ENCODE measurements around the gene KRTAP3-1.
"Not testable (repeated sequence)": the region's sequence is repeated elsewhere in the genome, so short reads cannot be mapped to it uniquely, and the experiment has no call there.

The KRTAP3-1 gene

GRCh38 chr17:41008811-41009210 is at the start of gene KRTAP3-1:
KRTAP3-1 (minus strand) TSS chr17:41009128; CDS start chr17:41009074, 54 bp downstream.
- no peak for DNase-seq (ENCODE audit: low spot score)

- no peak for DNase-seq (ENCODE audit: low spot score)
Measured at GRCh38 chr17:41057547-41057946, 48.6 kb upstream of the KRTAP3-1 start.

GRCh38 chr17:41055130-41055529 is 46.2 kb upstream of the KRTAP3-1 start, which contains the start of gene KRTAP2-2:
KRTAP2-2 (minus strand) TSS chr17:41055230; CDS start chr17:41055211, 19 bp downstream.
- not testable (repeated sequence) for DNase-seq (ENCODE audit: low spot score)

GRCh38 chr17:41054556-41054955 is 45.6 kb upstream of the KRTAP3-1 start:
- not testable (repeated sequence) for DNase-seq (ENCODE audit: low spot score)

GRCh38 chr17:41054025-41054424 is 45.1 kb upstream of the KRTAP3-1 start:
- DNase-seq (ENCODE audit: low spot score) = no peak

- DNase-seq (ENCODE audit: low spot score) = no peak
Measured at GRCh38 chr17:41052566-41052965, 43.6 kb upstream of the KRTAP3-1 start.

GRCh38 chr17:41049110-41049509 is 40.2 kb upstream of the KRTAP3-1 start:
- no peak for DNase-seq (ENCODE audit: low spot score)

GRCh38 chr17:41048441-41048840 is 39.5 kb upstream of the KRTAP3-1 start:
- no peak for DNase-seq (ENCODE audit: low spot score)

- not testable (repeated sequence) for DNase-seq (ENCODE audit: low spot score)
Measured at GRCh38 chr17:41046735-41047465, 38.0 kb upstream of the KRTAP3-1 start, which contains the start of gene KRTAP2-1. KRTAP2-1 (minus strand) TSS chr17:41047316; CDS start chr17:41047267, 49 bp downstream.

- DNase-seq (ENCODE audit: low spot score) = no peak
Measured at GRCh38 chr17:41042953-41043352, 34.0 kb upstream of the KRTAP3-1 start.

GRCh38 chr17:41040783-41041571 is 32.0 kb upstream of the KRTAP3-1 start, which contains the start of gene KRTAP1-1:
KRTAP1-1 (minus strand) TSS chr17:41041450; CDS start chr17:41041397, 53 bp downstream.
- not testable (repeated sequence) for DNase-seq (ENCODE audit: low spot score)

GRCh38 chr17:41037853-41038350 is 29.0 kb upstream of the KRTAP3-1 start:
- no peak for DNase-seq (ENCODE audit: low spot score)

- not testable (repeated sequence) for DNase-seq (ENCODE audit: low spot score)
Measured at GRCh38 chr17:41034346-41034935, 25.5 kb upstream of the KRTAP3-1 start, which contains the start of gene KRTAP1-3. KRTAP1-3 (minus strand) TSS chr17:41034874; CDS start chr17:41034821, 53 bp downstream.

- DNase-seq (ENCODE audit: low spot score) = no peak
Measured at GRCh38 chr17:41029633-41030245, 20.8 kb upstream of the KRTAP3-1 start, which contains the start of gene KRTAP1-4. KRTAP1-4 (minus strand) TSS chr17:41030195; CDS start chr17:41030078, 117 bp downstream.

- no peak for DNase-seq (ENCODE audit: low spot score)
Measured at GRCh38 chr17:41026715-41027471, 18.0 kb upstream of the KRTAP3-1 start, which contains the start of gene KRTAP1-5. KRTAP1-5 (minus strand) TSS chr17:41027208; CDS start chr17:41027155, 53 bp downstream.

- no peak for DNase-seq (ENCODE audit: low spot score)
Measured at GRCh38 chr17:41024697-41025096, 15.8 kb upstream of the KRTAP3-1 start.

GRCh38 chr17:41020336-41020735 is 11.4 kb upstream of the KRTAP3-1 start:
- DNase-seq (ENCODE audit: low spot score) = no peak

GRCh38 chr17:41019415-41019814 is 10.5 kb upstream of the KRTAP3-1 start:
- no peak for DNase-seq (ENCODE audit: low spot score)

GRCh38 chr17:41018541-41018940 is 9.6 kb upstream of the KRTAP3-1 start:
- no peak for DNase-seq (ENCODE audit: low spot score)

- DNase-seq (ENCODE audit: low spot score) = no peak
Measured at GRCh38 chr17:41016578-41017215, 7.8 kb upstream of the KRTAP3-1 start.
